HepG2 (cell line): ENCODE results near the gene ZFP64. TPM values are rescaled to one million over a fixed set of nuclear protein-coding genes. Genes with fewer than 3 reads are reported as not detected.

Experiments used
- BRF2 ChIP-seq: sonication (generic); formaldehyde crosslinking; IDR thresholded peaks from 2 replicates; pipeline ENCODE4 v1.8.1; 2022; ENCODE audit warnings: mild to moderate bottlenecking, missing genetic modification reagents
- DMAP1 ChIP-seq: IDR thresholded peaks from 2 replicates; pipeline ENCODE4 v1.6.1; 2016
- HBP1 ChIP-seq: IDR thresholded peaks from 2 replicates; pipeline ENCODE4 v1.6.1; 2016; ENCODE audit warnings: low read depth, control low read depth
- RFXAP ChIP-seq: sonication (generic); formaldehyde crosslinking; IDR thresholded peaks from 2 replicates; pipeline ENCODE4 v1.4.0; 2020; ENCODE audit warnings: missing genetic modification reagents, borderline replicate concordance
- TCF7L2 ChIP-seq: IDR thresholded peaks from 2 replicates; pipeline ENCODE4 v1.6.1; 2011; ENCODE audit warnings: mild to moderate bottlenecking, low read depth, low read length, moderate library complexity
- TFE3 ChIP-seq: IDR thresholded peaks from 2 replicates; pipeline ENCODE4 v1.6.1; 2016
- THAP8 ChIP-seq: sonication (generic); formaldehyde crosslinking; IDR thresholded peaks from 2 replicates; pipeline ENCODE4 v1.5.1; 2020; ENCODE audit warnings: missing genetic modification reagents, mild to moderate bottlenecking, borderline replicate concordance
- ZNF12 ChIP-seq: sonication (generic); formaldehyde crosslinking; IDR thresholded peaks from 2 replicates; pipeline ENCODE4 v1.5.0; 2020; ENCODE audit warnings: missing genetic modification reagents
- ZNF24 ChIP-seq: fragments of 450-650 bp; IDR thresholded peaks from 2 replicates; pipeline ENCODE4 v1.6.1; 2017; ENCODE audit warnings: antibody characterized with exemption, mild to moderate bottlenecking
- ZNF280D ChIP-seq: sonication (generic); formaldehyde crosslinking; IDR thresholded peaks from 2 replicates; pipeline ENCODE4 v1.5.1; 2020; ENCODE audit warnings: mild to moderate bottlenecking, missing genetic modification reagents
- ZNF574 ChIP-seq: sonication (generic); formaldehyde crosslinking; IDR thresholded peaks from 2 replicates; pipeline ENCODE4 v1.4.0; 2020; ENCODE audit warnings: missing genetic modification reagents
- ZNF782 ChIP-seq: sonication (generic); formaldehyde crosslinking; IDR thresholded peaks from 2 replicates; pipeline ENCODE4 v1.4.0; 2020; ENCODE audit warnings: missing genetic modification reagents, mild to moderate bottlenecking, borderline replicate concordance
- ZNF784 ChIP-seq: sonication (generic); formaldehyde crosslinking; IDR thresholded peaks from 2 replicates; pipeline ENCODE4 v1.5.1; 2020; ENCODE audit warnings: missing genetic modification reagents, mild to moderate bottlenecking, borderline replicate concordance
- polyA plus RNA-seq, 8 experiments: library from polyadenylated mRNA; depleted of rRNA in 3 of 8; stranded (reverse) in 7 of 8; unstranded in 1 of 8; fragments of >200 nt; fragmentation: Illumina TruSeq in 4 of 8; extraction: Trizol in 4 of 8; gene quantifications; 2 replicates each; pipeline versions ENCODE4 v1.2.1 to v1.2.3, GENCODE V29; 2011 to 2016; ENCODE audit warnings: low read depth in 4 of 8, missing spikeins in 1 of 8, mixed read lengths in 1 of 8; ENCODE audit not compliant: insufficient read depth in 1 of 8
- total RNA-seq, 5 experiments: library from RNA; depleted of rRNA; stranded (reverse); fragments of >200 nt; fragmentation: Illumina TruSeq; extraction: Trizol; gene quantifications; 2 replicates each; pipeline ENCODE4 v1.2.3, GENCODE V29; 2016; ENCODE audit warnings: low read depth in 1 of 5

The ZFP64 gene
- total and polyA plus RNA-seq, 2 of the 13 experiments (the other 11 are each of a cell fraction or from before 2014, with no cell fraction given): 12.0 to 24.3 TPM

- TF ChIP-seq BRF2 (CRISPR knock-in tag): peak; percentile 56; the same call in 1 of the 2 replicates
- peak; percentile 90; the same call in 1 of the 2 replicates for TF ChIP-seq DMAP1 (CRISPR knock-in tag)
- peak; percentile 47; the same call in 1 of the 2 replicates for TF ChIP-seq ZNF12 (CRISPR knock-in tag)
- TF ChIP-seq ZNF24: no peak
- TF ChIP-seq ZNF280D (CRISPR knock-in tag): no peak; the same call in 1 of the 2 replicates
- TF ChIP-seq ZNF782 (CRISPR knock-in tag): no peak; the same call in 1 of the 2 replicates
- peak; percentile 52; the same call in 1 of the 2 replicates for TF ChIP-seq ZNF784 (CRISPR knock-in tag)
- TF ChIP-seq THAP8: peak; percentile 94
- TF ChIP-seq ZNF574 (CRISPR knock-in tag): peak; percentile 88
- TF ChIP-seq RFXAP (CRISPR knock-in tag): peak; percentile 41; the same call in 1 of the 2 replicates
- no peak; the same call in 1 of the 2 replicates for TF ChIP-seq TFE3 (CRISPR knock-in tag)
- TF ChIP-seq TCF7L2: no peak
- TF ChIP-seq HBP1: no peak
These were observed at the start of gene ZFP64 (continued) for GRCh38 chr20:52191132-52191915.
